Keratinocyte (primary cell): Measurements from ENCODE around the gene ZSCAN5A. TPM values are rescaled to one million over a fixed set of nuclear protein-coding genes. Genes with fewer than 3 reads are reported as not detected.
A peak's percentile ranks its signal among the peaks of the same experiment; 100 is the strongest.

ENCODE experiments used
- DNase-seq: peaks from one replicate; pipeline ENCODE4 v3.0.0-alpha.2; 2011; ENCODE audit warnings: low read depth, missing footprints, low spot score
- FAIRE-seq: peaks from 2 replicates; lab custom pipeline; 2011; peaks lifted over from hg19 to GRCh38; lab: Jason Lieb, UNC
- H2AFZ ChIP-seq: 2 replicates; pipeline ENCODE4 v1.6.0; 2012; ENCODE audit warnings: low read length, control low read depth, inconsistent platforms; ENCODE audit not compliant: control insufficient read depth
- H3K27ac ChIP-seq: 2 replicates; pipeline ENCODE4 v1.5.1; 2011; ENCODE audit warnings: low read length; ENCODE audit not compliant: control insufficient read depth, insufficient read depth
- H3K27me3 ChIP-seq: 3 replicates; pipeline ENCODE4 v1.6.0; 2011; ENCODE audit warnings: low read length; ENCODE audit not compliant: control insufficient read depth, insufficient read depth; ENCODE audit errors: extremely low read depth
- H3K36me3 ChIP-seq, 2 experiments: 2 replicates in 1 of 2; 3 replicates in 1 of 2; pipeline ENCODE4 v1.5.1; 2011; ENCODE audit warnings: low read length in 2 of 2, mild to moderate bottlenecking in 1 of 2; ENCODE audit not compliant: control insufficient read depth in 2 of 2, insufficient read depth in 2 of 2; ENCODE audit errors: extremely low read depth in 1 of 2
- H3K4me1 ChIP-seq: 3 replicates; pipeline ENCODE4 v1.5.1; 2011; ENCODE audit warnings: low read length; ENCODE audit not compliant: control insufficient read depth, insufficient read depth; ENCODE audit errors: extremely low read depth
- H3K4me2 ChIP-seq: 3 replicates; pipeline ENCODE4 v1.6.0; 2011; ENCODE audit warnings: low read depth, low read length; ENCODE audit not compliant: control insufficient read depth, insufficient read depth; ENCODE audit errors: extremely low read depth
- H3K4me3 ChIP-seq, 3 experiments: fragments of 200-600 bp in 1 of 3; sonication (generic) in 1 of 3; 2 replicates in 2 of 3; 3 replicates in 1 of 3; pipeline ENCODE4 v1.5.1; 2011 to 2016; ENCODE audit warnings: low read length in 3 of 3, mild to moderate bottlenecking in 3 of 3, control low read depth in 2 of 3, inconsistent platforms in 1 of 3, low read depth in 1 of 3, mixed read lengths in 1 of 3, mixed run types in 1 of 3, moderate library complexity in 1 of 3; ENCODE audit not compliant: control insufficient read depth in 2 of 3, insufficient read depth in 2 of 3; ENCODE audit errors: extremely low read depth in 1 of 3
- H3K79me2 ChIP-seq: 2 replicates; pipeline ENCODE4 v1.6.0; 2012; ENCODE audit warnings: low read length; ENCODE audit not compliant: control insufficient read depth, insufficient read depth
- H3K9ac ChIP-seq: 3 replicates; pipeline ENCODE4 v1.6.0; 2011; ENCODE audit warnings: low read length; ENCODE audit not compliant: control insufficient read depth, insufficient read depth; ENCODE audit errors: extremely low read depth
- H3K9me1 ChIP-seq: 3 replicates; pipeline ENCODE4 v1.6.0; 2011; ENCODE audit warnings: low read length; ENCODE audit not compliant: control insufficient read depth, insufficient read depth; ENCODE audit errors: extremely low read depth
- H3K9me3 ChIP-seq: 2 replicates; pipeline ENCODE4 v1.5.1; 2012; ENCODE audit warnings: low read depth, low read length; ENCODE audit not compliant: control insufficient read depth
- H4K20me1 ChIP-seq: 3 replicates; pipeline ENCODE4 v1.6.0; 2011; ENCODE audit warnings: low read length; ENCODE audit not compliant: control insufficient read depth, insufficient read depth; ENCODE audit errors: extremely low read depth
- EZH2 ChIP-seq: IDR thresholded peaks from one replicate; pipeline ENCODE4 v1.6.1; 2012; ENCODE audit warnings: inconsistent platforms, mild to moderate bottlenecking, low read length, moderate library complexity
- dilution Hi-C: fragments of 300-500 bp; cut with MboI; formaldehyde crosslinking; loops from one replicate; pipeline ENCODE4 v1.7.0; 2020; ENCODE audit warnings: low sequenced_read_pairs; ENCODE audit not compliant: extremely low pct_ligation_motif_present
- polyA plus RNA-seq, 5 experiments: library from polyadenylated mRNA; depleted of rRNA in 3 of 5; stranded (reverse) in 3 of 5; stranded (forward) in 1 of 5; unstranded in 1 of 5; fragments of >200 nt; gene quantifications; 1 replicate in 1 of 5; 2 replicates in 3 of 5; 3 replicates in 1 of 5; pipeline versions ENCODE4 v1.2.1 to v1.2.3, GENCODE V29; 2011 to 2012; ENCODE audit warnings: missing spikeins in 2 of 5, low read depth in 1 of 5, low replicate concordance in 1 of 5
- TF ChIP-seq, protein P1 (sequence below), 3 experiments: IDR thresholded peaks in 1 of 3; conservative IDR thresholded peaks in 1 of 3; optimal IDR thresholded peaks in 1 of 3; 2 replicates in 2 of 3; 3 replicates in 1 of 3; pipeline versions ENCODE3 to v1.5.1; 2011; ENCODE audit warnings: low read length in 3 of 3, mild to moderate bottlenecking in 3 of 3, moderate library complexity in 2 of 3, control low read depth in 1 of 3, inconsistent platforms in 1 of 3; ENCODE audit not compliant: insufficient read depth in 2 of 3; ENCODE audit errors: extremely low read depth in 1 of 3

The ZSCAN5A gene
- polyA plus RNA-seq, 1 donor (not counting 4 experiments of a cell fraction or from before 2014, with no cell fraction given) = 6.1 TPM

GRCh38 chr19:56333506-56333905, 18.9 kb upstream of the ZSCAN5A start:
- H3K9me1 ChIP-seq = no peaks in the 10 kb centered on the region
- H3K4me3 ChIP-seq = no peak overlapping the region
- H4K20me1 ChIP-seq = no peaks in the 10 kb centered on the region
- no peak overlapping the region for H3K9ac ChIP-seq
- no peaks in the 10 kb centered on the region for H3K4me1 ChIP-seq
- no peaks in the 10 kb centered on the region for H3K9me3 ChIP-seq
- dilution Hi-C loops = no loop called here
- no peak for TF ChIP-seq EZH2
- TF ChIP-seq, protein P1, sequence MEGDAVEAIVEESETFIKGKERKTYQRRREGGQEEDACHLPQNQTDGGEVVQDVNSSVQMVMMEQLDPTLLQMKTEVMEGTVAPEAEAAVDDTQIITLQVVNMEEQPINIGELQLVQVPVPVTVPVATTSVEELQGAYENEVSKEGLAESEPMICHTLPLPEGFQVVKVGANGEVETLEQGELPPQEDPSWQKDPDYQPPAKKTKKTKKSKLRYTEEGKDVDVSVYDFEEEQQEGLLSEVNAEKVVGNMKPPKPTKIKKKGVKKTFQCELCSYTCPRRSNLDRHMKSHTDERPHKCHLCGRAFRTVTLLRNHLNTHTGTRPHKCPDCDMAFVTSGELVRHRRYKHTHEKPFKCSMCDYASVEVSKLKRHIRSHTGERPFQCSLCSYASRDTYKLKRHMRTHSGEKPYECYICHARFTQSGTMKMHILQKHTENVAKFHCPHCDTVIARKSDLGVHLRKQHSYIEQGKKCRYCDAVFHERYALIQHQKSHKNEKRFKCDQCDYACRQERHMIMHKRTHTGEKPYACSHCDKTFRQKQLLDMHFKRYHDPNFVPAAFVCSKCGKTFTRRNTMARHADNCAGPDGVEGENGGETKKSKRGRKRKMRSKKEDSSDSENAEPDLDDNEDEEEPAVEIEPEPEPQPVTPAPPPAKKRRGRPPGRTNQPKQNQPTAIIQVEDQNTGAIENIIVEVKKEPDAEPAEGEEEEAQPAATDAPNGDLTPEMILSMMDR (optimal IDR thresholded peaks at IDR 0.05 in 1 of 3, IDR thresholded peaks at IDR 0.05 in 1 of 3, conservative IDR thresholded peaks at IDR 0.05 in 1 of 3; ENCODE audit: extremely low read depth in 1 of 3, insufficient read depth in 2 of 3, low read length in 3 of 3) = peak; percentile 45 to 67 (median 64)
- FAIRE-seq = peak; percentile 73
- H3K27ac ChIP-seq = no peak overlapping the region
- no peaks in the 10 kb centered on the region for H3K27me3 ChIP-seq
- H3K79me2 ChIP-seq = no peaks in the 10 kb centered on the region
- DNase-seq = peak; percentile 32
- H3K4me2 ChIP-seq = no peak overlapping the region
- no peak overlapping the region for H2AFZ ChIP-seq
- no peaks in the 10 kb centered on the region for H3K36me3 ChIP-seq

GRCh38 chr19:56332695-56333094, 18.1 kb upstream of the ZSCAN5A start:
- no peaks in the 10 kb centered on the region for H3K79me2 ChIP-seq
- dilution Hi-C loops = no loop called here
- no peak overlapping the region for H3K9ac ChIP-seq
- H3K36me3 ChIP-seq = no peaks in the 10 kb centered on the region
- H3K9me1 ChIP-seq = no peaks in the 10 kb centered on the region
- H3K4me1 ChIP-seq = no peaks in the 10 kb centered on the region
- no peaks in the 10 kb centered on the region for H4K20me1 ChIP-seq
- H3K27me3 ChIP-seq = no peaks in the 10 kb centered on the region
- DNase-seq (no peak), FAIRE-seq (no peak)
- no peak overlapping the region for H2AFZ ChIP-seq
- no peak overlapping the region for H3K27ac ChIP-seq
- no peak overlapping the region for H3K4me2 ChIP-seq
- no peaks in the 10 kb centered on the region for H3K9me3 ChIP-seq
- TF ChIP-seq, protein P1 (optimal IDR thresholded peaks at IDR 0.05 in 1 of 3, IDR thresholded peaks at IDR 0.05 in 1 of 3, conservative IDR thresholded peaks at IDR 0.05 in 1 of 3; ENCODE audit: extremely low read depth in 1 of 3, insufficient read depth in 2 of 3, low read length in 3 of 3) = no peak
- TF ChIP-seq EZH2 = no peak
- H3K4me3 ChIP-seq = no peak overlapping the region
